Heart left ventricle (tissue), 16 donors: Measurements from ENCODE around the gene PTPRE. TPM values are rescaled to one million over a fixed set of nuclear protein-coding genes. Genes with fewer than 3 reads are reported as not detected.

Experiments used
- ATAC-seq, 4 donors: fragments of 200-7000 bp; cut with Tn5 transposase; one replicate each; pipeline ENCODE4 v1.9.1; 2020 to 2022; ENCODE audit warnings: moderate library complexity in 4 of 4, mild to moderate bottlenecking in 3 of 4, moderate number of reproducible peaks in 1 of 4
- DNase-seq, 5 donors: peaks; one replicate each; pipeline ENCODE4 v3.0.0-alpha.2; 2020
- H3K27ac ChIP-seq, 12 donors: fragments of 200-600 bp; sonication (generic) in 4 of 12; one replicate each; pipeline versions ENCODE4 v1.5.0 to v1.8.0; 2016 to 2022; ENCODE audit warnings: mild to moderate bottlenecking in 2 of 12
- H3K27me3 ChIP-seq, 9 donors: fragments of 200-600 bp; sonication (generic) in 2 of 9; one replicate each; pipeline versions ENCODE4 v1.5.1 to v1.8.0; 2016 to 2022; ENCODE audit warnings: mild to moderate bottlenecking in 3 of 9
- H3K36me3 ChIP-seq, 9 donors: fragments of 200-600 bp; sonication (generic) in 2 of 9; one replicate each; pipeline versions ENCODE4 v1.5.0 to v1.8.0; 2018 to 2022; ENCODE audit warnings: mild to moderate bottlenecking in 2 of 9
- H3K4me1 ChIP-seq, 12 donors: fragments of 200-600 bp; sonication (generic) in 4 of 12; one replicate each; pipeline versions ENCODE4 v1.5.0 to v1.8.0; 2016 to 2022; ENCODE audit warnings: mild to moderate bottlenecking in 3 of 12
- H3K4me3 ChIP-seq, 12 donors: fragments of 200-600 bp; sonication (generic) in 4 of 12; one replicate each; pipeline versions ENCODE4 v1.5.0 to v1.8.0; 2017 to 2022; ENCODE audit warnings: mild to moderate bottlenecking in 9 of 12, moderate library complexity in 4 of 12
- H3K9me3 ChIP-seq, 12 donors: fragments of 200-600 bp; sonication (generic) in 4 of 12; one replicate each; pipeline versions ENCODE4 v1.5.0 to v1.8.0; 2016 to 2022; ENCODE audit warnings: mild to moderate bottlenecking in 1 of 12
- POLR2A ChIP-seq, 2 donors: fragments of 450-650 bp; IDR thresholded peaks; one replicate each; pipeline ENCODE4 v1.6.1; 2017; ENCODE audit warnings: antibody characterized with exemption in 2 of 2, mild to moderate bottlenecking in 2 of 2, moderate library complexity in 2 of 2
- WGBS, 4 donors: extraction: QIAGEN DNeasy Blood & Tissue Kit in 2 of 4; methylation state at CpG; one replicate each; pipeline versions ENCODE4 v1.1.5 to v1.1.7; 2013 to 2018; 5-methylcytosine and 5-hydroxymethylcytosine counted together
- intact Hi-C, 10 donors: fragments of 100-400 bp; cut with DNase I; formaldehyde crosslinking; loops; one replicate each; pipeline versions ENCODE4 v1.11.1 to v1.14.2; 2022
- polyA plus RNA-seq, 2 donors: library from polyadenylated mRNA; stranded (reverse); fragments of 200-250 nt; gene quantifications; one replicate each; pipeline ENCODE4 v1.2.3, GENCODE V29; 2013
- total RNA-seq, 9 donors: library from RNA; depleted of rRNA in 2 of 9; stranded (reverse); fragments of >200 nt in 2 of 9; fragmentation: NEBNext Ultra II Directional in 3 of 9; extraction: Animal tissue kit (Norgen Biotek cat#: 25700) in 3 of 9; gene quantifications; one replicate each; pipeline versions ENCODE4 v1.1.0 to v1.2.4, GENCODE V29; 2016 to 2023
- TF ChIP-seq, protein P1 (sequence below), 12 donors: fragments of 200-600 bp; sonication (generic) in 4 of 12; IDR thresholded peaks; one replicate each; pipeline versions ENCODE4 v1.5.0 to v1.8.0; 2018 to 2022; ENCODE audit warnings: antibody characterized with exemption in 12 of 12, mild to moderate bottlenecking in 5 of 12
- donor health status: ischemic (EF 13 %, LVEDD 7.1; RV severe dilation, severe dysfunction).
- donor health status: healthy with polysubstance abuse.
- donor health status: DM: no; HTN: yes; CAD: no.
- donor health status: DM: no; HTN: no; CAD: no.
- donor health status: ischemic (EF 25% LVEDD 6.9; RV normal size, moderate dysfunction).
- donor health status: ischemic (EF 25% LVEDD 5.7; RV mildly dilated, moderate dysfunction).
- donor health status: healthy.
- donor health status: DM: yes; HTN: yes; CAD: no.
- donor health status: ischemic (EF 35%, LVEDD 5.7; RV mildly dilated, moderate dysfunction).
- donor health status: nonischemic (EF 11% LVEDD 7.7; RV severe dilation, severe dysfunction).
- donor health status: DM: yes; HTN: yes; CAD: no.
- donor health status: PGD.
- donor health status: ischemic (EF 29% LVEDD 5.4; RV normal size, mild dysfunction).
- donor health status: nonischemic (EF 23%, LVEDD 6.1; RV moderate dilation, normal function).

PTPRE gene
- total and polyA plus RNA-seq, 11 donors: 6.9 to 55.0 (median 24.1) TPM

DNA sequence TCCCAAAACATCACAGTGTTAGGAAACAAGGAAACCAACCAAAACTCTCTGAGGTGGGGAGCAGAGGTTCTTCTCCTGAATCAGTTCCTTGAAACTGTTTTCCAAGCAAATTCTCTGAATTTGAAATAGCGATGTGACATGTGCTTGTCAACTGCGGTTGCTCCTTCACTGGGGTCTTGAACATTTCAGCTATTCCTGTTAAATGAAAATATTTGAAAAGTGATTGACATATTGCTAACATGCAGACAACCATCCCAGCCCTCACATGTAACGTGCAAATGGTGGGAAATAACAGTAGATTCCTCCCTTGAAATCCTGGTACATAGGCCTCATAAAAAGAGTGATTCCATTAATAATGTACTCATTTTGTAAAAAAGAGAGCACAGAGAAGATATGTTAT, 203.4 kb downstream of the PTPRE start:
- intact Hi-C loops: no loop called here
- no peak for TF ChIP-seq POLR2A (IDR thresholded peaks at IDR 0.05)
- TF ChIP-seq, protein P1, sequence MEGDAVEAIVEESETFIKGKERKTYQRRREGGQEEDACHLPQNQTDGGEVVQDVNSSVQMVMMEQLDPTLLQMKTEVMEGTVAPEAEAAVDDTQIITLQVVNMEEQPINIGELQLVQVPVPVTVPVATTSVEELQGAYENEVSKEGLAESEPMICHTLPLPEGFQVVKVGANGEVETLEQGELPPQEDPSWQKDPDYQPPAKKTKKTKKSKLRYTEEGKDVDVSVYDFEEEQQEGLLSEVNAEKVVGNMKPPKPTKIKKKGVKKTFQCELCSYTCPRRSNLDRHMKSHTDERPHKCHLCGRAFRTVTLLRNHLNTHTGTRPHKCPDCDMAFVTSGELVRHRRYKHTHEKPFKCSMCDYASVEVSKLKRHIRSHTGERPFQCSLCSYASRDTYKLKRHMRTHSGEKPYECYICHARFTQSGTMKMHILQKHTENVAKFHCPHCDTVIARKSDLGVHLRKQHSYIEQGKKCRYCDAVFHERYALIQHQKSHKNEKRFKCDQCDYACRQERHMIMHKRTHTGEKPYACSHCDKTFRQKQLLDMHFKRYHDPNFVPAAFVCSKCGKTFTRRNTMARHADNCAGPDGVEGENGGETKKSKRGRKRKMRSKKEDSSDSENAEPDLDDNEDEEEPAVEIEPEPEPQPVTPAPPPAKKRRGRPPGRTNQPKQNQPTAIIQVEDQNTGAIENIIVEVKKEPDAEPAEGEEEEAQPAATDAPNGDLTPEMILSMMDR (IDR thresholded peaks at IDR 0.05): no peak
- peaks cover 0 to 54% (median 0%) of the 10 kb centered on the region in 9 donors for H3K36me3 ChIP-seq
- DNase-seq (no peak), ATAC-seq (no peak)
- H3K27me3 ChIP-seq: no peaks in the 10 kb centered on the region
- 96 to 99% (median 98%) methylated on average over 3 of the region's 3 CpGs for WGBS, 4 donors
- no peak overlapping the region for H3K4me3 ChIP-seq
- no peaks in the 10 kb centered on the region for H3K4me1 ChIP-seq
- no peak overlapping the region for H3K27ac ChIP-seq
- H3K9me3 ChIP-seq: no peaks in the 10 kb centered on the region

DNA sequence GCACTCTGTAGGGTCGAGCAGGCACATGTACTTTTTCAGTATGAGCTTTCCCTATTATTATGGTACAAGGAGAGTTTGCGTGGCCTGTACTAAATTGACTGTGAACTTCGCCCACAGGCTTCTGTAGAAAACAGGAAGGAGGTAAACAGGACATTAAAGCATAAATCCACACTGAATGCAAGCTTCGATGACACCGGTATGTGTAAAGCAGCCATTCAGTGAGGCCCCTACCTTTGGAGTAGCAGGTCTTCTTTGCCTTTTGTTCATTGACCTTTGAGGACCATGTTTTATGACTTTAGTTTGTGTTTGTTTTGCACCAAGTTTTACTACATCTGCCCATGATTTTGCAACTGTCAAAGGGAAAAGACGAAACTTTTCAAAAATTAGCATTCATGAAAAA, 204.8 kb downstream of the PTPRE start:
- no peak for TF ChIP-seq POLR2A (IDR thresholded peaks at IDR 0.05)
- TF ChIP-seq, protein P1 (IDR thresholded peaks at IDR 0.05): no peak
- Histone ChIP-seq H3K9me3 (no peaks in the 10 kb centered on the region), H3K27ac (no peak overlapping the region), H3K27me3 (no peaks in the 10 kb centered on the region), H3K36me3 (peaks cover 0 to 54% (median 0%) of the 10 kb centered on the region in 9 donors), H3K4me1 (no peaks in the 10 kb centered on the region), H3K4me3 (no peak overlapping the region)
- 97 to 99% (median 98%) methylated on average over 6 of the region's 6 CpGs for WGBS, 4 donors
- DNase-seq (no peak), ATAC-seq (no peak)
- intact Hi-C loops: no loop called here

DNA sequence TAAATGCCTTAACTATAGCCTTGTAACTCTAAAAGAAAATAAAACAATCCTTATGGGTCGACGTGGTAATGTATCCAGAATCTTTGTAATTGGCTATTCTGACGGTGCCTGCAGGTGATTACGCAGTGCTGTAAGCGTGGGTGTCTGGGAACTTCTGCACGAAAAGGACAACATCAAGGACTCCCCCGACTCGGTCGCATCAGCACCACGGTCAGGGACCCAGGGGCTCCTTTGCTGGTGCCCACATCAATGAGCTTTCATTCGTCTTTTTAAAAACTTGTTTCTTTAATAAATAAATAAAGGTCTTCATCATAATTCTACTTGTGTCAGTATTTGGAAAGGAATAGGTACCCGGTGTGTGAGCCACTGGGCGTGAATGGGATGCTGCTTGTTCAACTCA, 206.1 kb downstream of the PTPRE start:
- ATAC-seq: no peak
- peaks cover 0 to 42% (median 0%) of the 10 kb centered on the region in 9 donors for H3K36me3 ChIP-seq

DNA sequence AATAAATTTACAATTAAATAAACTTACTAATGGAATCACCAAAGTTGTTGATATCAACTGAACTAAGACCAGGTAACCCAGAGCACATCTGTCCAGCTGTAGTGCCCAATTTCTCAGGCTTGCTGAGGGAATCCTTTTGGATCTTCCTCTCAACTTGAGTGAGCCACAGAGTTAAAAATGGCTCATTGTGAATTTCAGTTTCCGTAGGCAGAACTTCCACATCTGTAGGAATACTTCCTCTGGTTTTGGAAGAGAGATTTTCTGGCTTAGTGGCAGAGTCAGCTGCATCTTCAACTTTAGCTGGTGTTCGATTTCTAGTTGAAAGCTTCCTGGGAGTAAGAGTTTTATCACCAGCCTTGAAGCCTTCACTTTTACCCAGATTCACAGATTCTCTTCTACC, 208.0 kb downstream of the PTPRE start:
- Histone ChIP-seq H3K4me3 (no peak overlapping the region), H3K9me3 (no peaks in the 10 kb centered on the region), H3K4me1 (no peaks in the 10 kb centered on the region), H3K27ac (no peak overlapping the region), H3K27me3 (peaks cover 0 to 15% (median 0%) of the 10 kb centered on the region in 9 donors), H3K36me3 (peaks cover 0 to 24% (median 0%) of the 10 kb centered on the region in 9 donors)
- DNase-seq (no peak), ATAC-seq (no peak)
- no peak for TF ChIP-seq POLR2A (IDR thresholded peaks at IDR 0.05)
- TF ChIP-seq, protein P1 (IDR thresholded peaks at IDR 0.05): no peak
- intact Hi-C loops: no loop called here
- 87 to 93% (median 90%) methylated on average over 2 of the region's 2 CpGs for WGBS, 4 donors

More for the DNA sequence above, 206.1 kb downstream of the PTPRE start:
- intact Hi-C loops: no loop called here
- WGBS, 4 donors: 95 to 96% (median 96%) methylated on average over 13 of the region's 13 CpGs
- no peak for TF ChIP-seq POLR2A (IDR thresholded peaks at IDR 0.05)
- TF ChIP-seq, protein P1 (IDR thresholded peaks at IDR 0.05): no peak
- no peak for DNase-seq
- no peak overlapping the region for H3K4me3 ChIP-seq
- no peaks in the 10 kb centered on the region for H3K9me3 ChIP-seq
- no peaks in the 10 kb centered on the region for H3K4me1 ChIP-seq
- peaks cover 0 to 3% (median 0%) of the 10 kb centered on the region in 9 donors for H3K27me3 ChIP-seq
- no peak overlapping the region for H3K27ac ChIP-seq
